ENCODE results near the gene FAM200C.

DNA sequence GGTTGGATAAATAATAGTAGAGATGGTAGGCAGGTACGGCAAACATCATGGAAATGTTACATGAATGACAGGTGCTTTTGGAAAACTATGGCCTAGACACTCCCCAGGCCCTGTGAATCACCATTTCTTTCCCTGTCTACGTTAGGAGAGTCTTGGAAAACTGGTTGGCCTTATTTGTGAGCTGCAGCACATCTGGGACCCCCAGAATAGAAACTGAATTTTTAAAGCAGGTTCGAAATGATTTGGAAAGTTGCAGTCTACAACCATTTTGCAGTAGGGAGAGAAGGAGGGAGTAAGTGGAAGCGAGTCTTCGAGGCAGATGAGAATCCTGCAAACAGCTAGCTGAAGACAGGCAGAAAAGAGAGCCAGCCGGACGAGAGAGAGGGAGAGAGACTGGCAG lies 42.5 kb downstream of the FAM200C start:
- TF ChIP-seq, protein P1, sequence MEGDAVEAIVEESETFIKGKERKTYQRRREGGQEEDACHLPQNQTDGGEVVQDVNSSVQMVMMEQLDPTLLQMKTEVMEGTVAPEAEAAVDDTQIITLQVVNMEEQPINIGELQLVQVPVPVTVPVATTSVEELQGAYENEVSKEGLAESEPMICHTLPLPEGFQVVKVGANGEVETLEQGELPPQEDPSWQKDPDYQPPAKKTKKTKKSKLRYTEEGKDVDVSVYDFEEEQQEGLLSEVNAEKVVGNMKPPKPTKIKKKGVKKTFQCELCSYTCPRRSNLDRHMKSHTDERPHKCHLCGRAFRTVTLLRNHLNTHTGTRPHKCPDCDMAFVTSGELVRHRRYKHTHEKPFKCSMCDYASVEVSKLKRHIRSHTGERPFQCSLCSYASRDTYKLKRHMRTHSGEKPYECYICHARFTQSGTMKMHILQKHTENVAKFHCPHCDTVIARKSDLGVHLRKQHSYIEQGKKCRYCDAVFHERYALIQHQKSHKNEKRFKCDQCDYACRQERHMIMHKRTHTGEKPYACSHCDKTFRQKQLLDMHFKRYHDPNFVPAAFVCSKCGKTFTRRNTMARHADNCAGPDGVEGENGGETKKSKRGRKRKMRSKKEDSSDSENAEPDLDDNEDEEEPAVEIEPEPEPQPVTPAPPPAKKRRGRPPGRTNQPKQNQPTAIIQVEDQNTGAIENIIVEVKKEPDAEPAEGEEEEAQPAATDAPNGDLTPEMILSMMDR (optimal IDR thresholded peaks at IDR 0.05 in 1 of 3, IDR thresholded peaks at IDR 0.05 in 1 of 3, conservative IDR thresholded peaks at IDR 0.05 in 1 of 3; ENCODE audit: extremely low read depth in 1 of 3, insufficient read depth in 2 of 3, low read length in 3 of 3), result no peak
- no peak for TF ChIP-seq EZH2 (IDR thresholded peaks at IDR 0.05; ENCODE audit: low read length)

All from keratinocyte (primary cell).